Fibroblast of skin of back (primary cell): ENCODE data around the gene PLXNA4.
A peak's percentile ranks its signal among the peaks of the same experiment; 100 is the strongest.

ENCODE experiments used
- DNase-seq: peaks from one replicate; pipeline ENCODE4 v3.0.0-alpha.2; 2013

PLXNA4 gene

DNA sequence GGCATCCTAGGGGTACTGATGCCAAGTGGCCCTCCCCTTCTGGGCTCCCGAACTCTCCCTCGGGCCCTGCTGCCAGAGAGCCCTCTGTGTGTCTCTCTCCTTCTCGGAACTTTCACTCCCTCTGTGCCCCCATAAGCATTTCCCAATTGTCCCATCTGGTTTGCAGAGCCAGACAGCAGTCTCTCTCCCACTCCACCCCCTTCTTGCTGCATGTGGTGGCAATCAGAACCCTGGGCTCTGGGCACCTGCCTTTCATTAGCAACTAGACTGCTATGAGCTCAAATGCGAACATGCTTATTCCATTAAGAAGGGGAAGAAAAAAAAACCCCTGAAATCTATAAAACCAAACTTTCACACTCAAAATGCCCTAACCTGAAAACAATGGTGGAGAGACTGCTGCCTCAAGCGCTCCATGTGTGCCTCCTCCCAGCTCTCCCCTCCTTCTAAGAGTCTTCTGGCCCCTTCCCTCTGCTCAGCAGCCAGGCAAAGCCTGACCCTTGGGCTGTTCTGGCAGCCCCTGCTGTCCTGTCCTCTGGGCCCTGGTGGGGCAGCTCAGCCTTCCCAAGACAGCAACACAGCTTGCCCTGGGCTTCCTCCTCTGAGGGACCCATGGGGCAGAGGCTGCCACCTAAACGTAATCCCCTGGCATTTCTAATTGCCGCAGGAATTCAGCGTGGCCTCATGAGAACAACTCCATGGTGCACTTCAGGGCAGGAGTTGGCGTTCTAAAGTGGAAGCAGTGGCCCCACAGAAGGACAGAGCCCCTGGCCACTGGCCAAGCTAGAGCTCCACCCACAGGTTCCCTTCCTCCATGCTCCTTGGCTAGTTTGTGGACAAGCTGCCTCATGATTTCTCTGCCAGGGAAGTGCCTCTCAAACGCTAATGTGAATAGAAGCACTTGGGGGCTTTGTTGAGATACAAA lies 415.4 kb downstream of the PLXNA4 start:
- peak; percentile 38 for DNase-seq

DNA sequence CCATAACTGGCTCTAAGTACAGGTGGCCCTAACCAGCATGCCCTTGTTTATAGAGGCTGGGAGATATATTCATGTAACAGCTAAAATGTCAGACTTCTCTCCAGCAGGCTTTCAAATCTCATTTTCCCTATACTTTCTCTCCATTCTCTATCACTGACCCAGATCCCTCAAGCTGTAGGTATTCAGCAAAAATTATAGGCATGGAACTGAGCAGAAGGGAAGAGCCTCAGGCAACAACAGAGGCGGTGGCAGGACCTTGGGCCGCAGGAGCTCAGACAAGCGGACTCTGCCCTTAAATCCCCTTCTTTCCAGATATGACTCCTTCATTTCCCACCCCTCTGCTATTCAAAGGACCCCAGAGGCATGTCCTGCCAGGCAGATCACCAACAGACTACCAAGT lies 417.4 kb downstream of the PLXNA4 start:
- no peak for DNase-seq

DNA sequence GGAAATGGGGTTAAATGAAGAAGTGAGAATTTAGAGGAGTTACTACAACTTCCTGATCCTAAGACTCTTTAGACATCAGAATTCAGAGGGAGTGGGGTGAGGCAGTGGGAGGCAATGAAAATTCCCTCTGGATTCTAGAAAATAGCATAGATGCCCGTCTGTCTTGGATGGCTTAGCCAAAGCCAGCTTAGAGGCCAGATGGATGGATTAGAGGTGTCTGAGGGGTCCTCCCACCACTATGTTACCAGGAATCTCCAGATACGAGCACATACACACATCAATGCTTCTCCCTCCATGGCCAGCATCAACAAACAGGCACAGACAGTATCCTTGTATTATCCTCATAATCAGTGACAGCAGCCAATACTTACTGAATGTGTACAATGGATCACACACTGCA lies 418.1 kb downstream of the PLXNA4 start:
- DNase-seq = no peak

DNA sequence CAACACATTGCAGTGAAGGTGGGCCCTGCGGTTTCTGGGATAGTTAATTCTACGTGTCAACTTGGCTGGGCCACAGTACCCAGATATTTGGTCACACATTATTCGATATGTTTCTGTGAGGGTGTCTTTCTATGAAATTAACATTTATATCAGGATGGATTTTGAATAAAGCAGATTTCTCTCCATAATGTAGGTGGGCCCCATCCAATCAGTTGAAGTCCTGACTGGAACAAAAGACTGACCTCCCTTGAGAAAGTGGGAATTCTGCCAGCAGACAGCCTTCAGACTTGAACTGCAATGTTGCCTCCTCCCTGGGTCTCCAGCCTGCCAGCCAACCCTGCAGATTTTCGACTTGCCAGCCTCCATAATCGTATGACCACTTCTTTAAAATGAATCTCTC lies 420.6 kb downstream of the PLXNA4 start:
- DNase-seq = no peak

DNA sequence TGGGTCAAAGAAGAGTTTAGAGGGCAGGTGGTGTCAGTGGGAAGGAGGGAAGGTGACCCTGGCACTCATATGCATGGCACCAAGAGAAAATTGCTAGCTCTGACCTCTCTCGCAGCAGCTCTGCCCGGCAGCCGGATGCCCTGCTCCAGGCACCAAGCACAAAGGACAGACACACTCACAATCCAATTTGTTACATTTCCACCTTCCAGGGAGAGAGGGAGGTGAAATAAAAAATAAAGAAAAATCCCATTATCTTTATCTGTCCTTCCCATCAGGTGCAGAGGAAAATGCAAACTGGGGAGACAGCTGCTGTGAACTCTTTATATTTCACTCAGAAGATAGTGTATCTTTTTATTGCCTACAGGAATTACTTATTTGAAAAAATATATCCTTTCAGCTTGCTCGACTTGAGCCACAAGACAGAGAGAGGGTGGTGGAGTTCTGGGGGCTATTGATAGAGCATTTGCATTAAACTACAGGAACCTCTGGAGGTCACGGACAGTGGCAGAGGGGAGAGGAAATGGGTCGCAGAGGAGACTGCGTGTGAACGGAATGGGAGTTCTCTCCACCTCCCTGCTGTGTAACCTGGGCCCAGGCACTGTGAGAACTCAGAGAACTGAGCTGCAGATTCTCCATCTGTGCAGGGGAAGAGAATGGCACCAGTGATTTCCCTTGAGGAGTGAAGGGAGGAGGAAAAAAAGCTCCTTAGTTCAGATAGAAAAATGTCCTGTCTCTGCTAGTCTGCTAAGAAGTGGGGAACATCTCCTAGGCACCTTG lies 421.4 kb downstream of the PLXNA4 start:
- DNase-seq = no peak

DNA sequence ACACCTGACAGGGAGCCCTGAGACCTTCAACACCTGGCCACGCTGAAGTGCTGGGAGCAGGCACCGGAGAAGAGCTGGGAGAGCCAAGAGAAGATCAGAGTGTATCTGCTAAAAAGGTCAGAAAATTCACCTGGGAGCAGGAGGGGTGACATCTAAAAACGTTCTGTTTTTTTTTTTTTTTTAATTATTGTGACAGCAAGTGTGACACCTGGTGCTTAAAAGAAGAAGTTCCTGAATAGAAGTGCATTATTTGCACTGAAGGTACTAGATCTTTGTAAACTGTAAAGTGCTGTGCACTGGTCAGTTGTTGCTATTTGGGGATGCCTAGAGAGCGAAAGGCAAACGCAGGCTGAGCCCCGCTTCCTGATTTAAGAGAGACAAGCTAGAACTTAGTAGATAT lies 422.0 kb downstream of the PLXNA4 start:
- no peak for DNase-seq

DNA sequence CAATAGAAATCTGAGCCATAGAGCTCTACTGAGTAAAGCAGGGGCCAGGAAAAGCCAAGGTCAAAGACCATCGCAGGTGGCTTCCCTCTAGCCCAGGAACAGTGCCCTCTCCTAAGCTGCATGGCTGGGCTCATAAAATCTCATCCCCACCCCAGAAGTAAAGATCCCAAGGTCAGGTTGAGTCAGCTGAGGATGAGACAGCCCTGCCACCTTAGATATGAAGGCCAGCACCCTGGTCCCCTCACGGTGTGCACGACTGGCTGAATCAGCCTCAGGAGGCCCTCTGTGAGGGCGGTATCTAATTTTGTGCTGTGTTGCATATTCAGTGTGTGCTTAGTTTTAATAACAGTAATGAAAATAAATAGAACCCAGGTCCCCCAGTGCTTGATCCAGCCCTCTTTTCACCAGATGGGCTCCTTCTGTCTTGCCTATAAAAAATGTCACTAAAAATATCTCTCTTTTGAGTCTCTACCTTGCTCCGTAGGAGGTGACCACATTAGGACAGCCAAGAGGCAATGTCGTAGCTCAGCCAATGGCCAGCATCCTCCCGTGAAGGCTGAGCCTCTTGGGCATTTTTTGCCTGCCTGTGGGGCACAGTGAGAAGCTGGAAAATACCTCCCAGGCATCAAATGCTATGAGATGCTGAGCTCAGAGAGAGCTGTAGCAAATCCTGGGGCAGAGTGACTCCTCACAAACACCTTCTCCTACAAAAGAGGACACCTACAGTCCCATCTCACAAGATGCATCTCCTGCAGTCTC lies 424.0 kb downstream of the PLXNA4 start:
- no peak for DNase-seq

- DNase-seq = no peak
These were observed 425.6 kb downstream of the PLXNA4 start for GRCh38 chr7:132150711-132151110.

GRCh38 chr7:132149436-132150304 lies 426.6 kb downstream of the PLXNA4 start:
- DNase-seq = no peak

DNA sequence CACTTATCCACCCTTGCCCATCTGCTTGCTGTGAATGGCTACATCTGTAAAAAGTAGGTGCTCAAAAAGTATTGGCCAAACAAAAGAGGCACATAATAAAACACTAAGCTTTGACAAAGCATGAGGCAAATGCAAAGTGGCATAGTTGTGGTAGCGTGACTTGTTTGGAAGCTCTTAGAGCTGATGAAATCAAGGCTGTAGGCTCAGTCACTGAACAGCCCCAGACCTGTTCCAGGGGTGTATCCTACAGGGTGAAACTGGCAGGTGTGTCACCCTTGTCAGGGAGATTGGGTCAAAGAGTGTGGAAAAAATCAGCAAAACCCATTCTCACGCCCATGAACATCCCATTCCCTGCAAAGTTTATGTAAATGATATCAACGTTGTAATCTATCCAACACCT lies 427.4 kb downstream of the PLXNA4 start:
- DNase-seq = no peak

DNA sequence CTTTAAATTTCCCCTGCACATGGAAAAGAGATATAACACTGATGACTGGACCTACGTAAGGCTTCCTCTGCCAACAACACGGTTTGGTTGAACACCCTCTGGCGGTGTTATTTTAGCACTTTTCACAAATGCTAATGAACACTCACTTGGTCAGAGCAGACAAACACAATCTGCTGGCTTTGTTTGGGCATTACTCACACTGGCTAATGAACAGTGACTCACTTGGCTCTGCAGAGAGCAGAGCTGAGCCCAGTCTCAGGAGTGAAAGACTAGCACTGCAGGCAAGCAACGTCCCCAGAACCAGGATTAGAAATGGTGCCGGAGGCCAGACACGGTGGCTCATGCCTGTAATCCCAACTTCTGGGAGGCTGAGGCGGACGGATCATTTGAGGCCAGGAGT lies 430.8 kb downstream of the PLXNA4 start:
- peak; percentile 82 for DNase-seq

- no peak for DNase-seq
These were observed 431.2 kb downstream of the PLXNA4 start for GRCh38 chr7:132145063-132145462.

DNA sequence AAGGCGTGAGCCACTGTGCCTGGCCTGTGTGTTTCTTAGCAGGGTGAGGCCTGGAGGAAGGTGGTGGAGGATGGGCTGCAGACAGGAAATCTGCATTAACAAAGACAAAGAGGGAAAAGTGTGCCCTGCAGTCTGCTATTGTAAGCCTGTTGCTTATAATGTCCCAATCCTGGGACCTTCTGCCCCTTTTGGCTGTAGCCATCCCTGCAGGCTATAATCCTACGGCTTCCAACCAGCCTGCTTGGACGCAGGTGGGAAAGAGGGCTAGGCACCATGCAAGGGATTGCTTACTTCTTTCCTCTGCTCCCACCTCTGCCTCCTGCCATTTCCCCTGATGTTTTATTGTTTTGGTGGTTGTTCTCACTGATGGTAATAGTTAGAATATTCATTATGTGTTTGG lies 434.3 kb downstream of the PLXNA4 start:
- no peak for DNase-seq

DNA sequence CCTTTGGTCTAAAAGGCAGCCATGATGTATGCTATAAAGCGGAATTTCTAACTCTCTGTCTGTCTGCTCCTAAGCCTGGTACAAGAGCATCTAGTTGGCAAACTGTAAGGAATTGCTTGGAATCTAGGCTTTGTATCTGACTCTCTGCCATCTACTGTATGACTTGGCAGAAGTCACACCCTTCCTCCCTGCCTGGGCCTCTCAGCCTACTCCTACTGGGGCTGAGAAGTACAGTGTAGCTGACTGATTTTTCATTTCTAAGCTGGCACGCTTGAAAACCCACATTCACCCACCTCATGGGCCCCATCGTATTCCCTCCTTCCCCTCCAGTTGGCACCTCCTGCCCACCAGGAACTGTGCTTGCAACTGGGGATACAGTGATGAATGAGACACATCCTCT lies 435.2 kb downstream of the PLXNA4 start:
- no peak for DNase-seq

DNA sequence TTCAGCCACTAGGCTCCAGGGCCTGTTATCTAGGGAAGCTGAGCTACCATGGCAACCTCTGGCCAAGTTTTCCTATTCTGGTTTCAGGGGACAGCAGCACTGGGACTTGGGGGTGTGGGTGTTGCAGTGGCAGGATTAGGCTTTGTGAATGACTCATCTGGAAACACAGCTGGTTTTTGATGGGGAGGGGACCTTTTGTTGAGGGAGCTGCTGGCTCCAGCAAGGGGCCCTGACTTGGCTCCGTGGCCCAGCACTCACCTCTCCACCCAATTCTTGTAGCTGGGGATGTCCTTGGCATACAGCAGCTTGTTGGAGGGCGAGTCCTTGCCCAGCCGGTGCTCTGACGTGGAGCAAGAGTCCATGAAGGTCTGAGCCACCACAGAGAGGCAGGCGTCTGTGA lies 435.9 kb downstream of the PLXNA4 start:
- DNase-seq = peak; percentile 37

DNA sequence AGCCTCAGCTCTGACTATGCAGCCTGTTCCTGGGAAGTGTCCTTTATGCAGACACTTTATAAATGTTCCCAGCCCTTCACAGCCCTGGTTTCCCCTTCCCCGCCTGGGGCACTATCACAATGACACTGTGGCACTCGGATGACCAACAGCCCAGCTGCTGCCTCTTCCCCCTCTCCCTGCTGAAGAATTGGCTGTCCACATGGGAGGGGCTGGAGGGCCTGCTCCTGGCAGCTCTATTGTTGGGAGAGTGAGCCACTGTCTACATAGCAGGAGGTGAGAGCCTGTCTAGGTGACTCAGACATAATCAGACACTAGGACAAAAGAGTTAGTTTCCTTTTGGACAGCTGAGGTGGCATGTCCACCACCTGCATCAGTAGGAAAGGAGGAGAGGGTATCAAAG lies 437.5 kb downstream of the PLXNA4 start:
- DNase-seq = peak; percentile 23

- DNase-seq = no peak
These were observed 438.6 kb downstream of the PLXNA4 start for GRCh38 chr7:132137681-132138080.

DNA sequence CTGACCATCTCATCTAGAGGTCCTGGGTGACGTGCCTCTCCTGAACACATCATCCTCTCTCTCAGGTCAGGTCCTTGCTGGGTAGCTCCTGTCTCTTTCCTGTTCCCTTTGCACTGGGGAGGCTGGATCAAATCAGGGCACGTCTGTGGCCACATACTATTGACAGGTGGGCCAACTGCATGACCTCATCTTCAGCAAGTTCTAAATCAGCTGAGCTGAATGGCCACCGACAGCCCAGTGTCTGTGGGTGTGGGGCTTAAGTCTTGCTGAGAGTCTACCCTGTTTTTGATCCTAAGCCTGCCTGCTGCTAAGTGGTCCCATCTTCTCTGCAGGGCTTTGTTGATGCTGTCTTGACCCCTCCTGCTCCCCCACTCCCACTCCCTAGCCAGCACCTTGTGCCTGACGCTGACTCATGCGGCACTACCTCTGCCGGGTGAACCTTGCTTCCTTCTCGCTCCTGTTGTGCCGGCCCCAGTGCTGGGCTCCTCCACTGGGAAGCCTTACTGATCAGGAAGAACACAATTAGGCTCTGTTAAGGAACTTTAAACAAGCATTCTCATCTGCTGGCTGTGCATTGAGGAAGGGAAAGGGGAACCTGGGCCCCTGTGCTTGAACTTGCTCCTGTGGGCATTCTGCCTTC lies 440.4 kb downstream of the PLXNA4 start:
- no peak for DNase-seq

DNA sequence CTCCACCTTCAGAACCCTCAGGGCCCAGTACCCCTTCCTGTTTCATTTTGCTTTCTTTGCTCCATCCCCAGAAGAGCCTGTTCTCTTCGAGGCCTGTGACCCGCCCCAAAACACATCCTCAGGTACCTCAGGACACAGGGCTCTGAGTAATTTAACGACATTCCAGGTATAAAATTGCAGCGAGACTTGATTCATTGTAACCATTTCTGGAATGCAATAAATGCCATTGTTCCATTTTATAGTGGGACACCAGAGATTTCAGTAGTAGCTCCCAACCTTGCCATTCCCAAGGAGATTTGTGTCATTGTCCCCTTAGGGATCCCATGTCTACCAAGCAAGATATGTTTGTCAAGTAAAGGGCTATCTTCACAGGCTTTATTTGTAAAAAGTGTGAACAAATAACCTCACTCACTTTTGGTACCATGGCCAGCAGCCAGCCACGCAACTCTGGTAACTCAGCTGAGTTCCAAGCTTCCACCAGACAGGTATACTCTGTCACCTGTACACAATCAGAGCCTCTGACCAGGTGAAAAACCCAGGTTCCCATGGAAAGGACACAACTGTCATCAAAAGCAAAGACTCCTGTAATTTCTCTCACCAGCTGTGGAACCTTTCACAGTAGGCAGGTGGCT lies 441.3 kb downstream of the PLXNA4 start:
- DNase-seq = no peak

GRCh38 chr7:132133501-132133900 lies 442.8 kb downstream of the PLXNA4 start:
- DNase-seq = no peak

DNA sequence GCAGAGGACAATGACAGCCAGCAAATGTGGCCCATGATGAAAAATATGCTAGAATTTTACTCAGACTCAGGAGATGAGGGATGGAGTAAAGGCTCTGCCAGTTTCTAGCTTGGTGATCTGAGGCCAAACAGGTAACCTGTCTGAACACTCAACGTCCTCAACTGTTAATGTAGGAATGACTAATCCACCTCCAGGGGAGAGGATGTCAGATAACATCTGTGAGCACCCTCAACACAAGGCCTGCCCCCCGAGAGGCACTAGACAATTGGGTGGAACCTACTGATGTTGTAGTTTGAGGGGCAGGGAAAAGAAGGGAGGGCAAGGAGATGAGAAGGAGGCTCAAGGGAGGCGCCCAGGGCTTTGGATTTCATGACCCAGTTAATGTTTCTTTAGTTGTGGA lies 445.1 kb downstream of the PLXNA4 start:
- DNase-seq = no peak
